CD14-positive monocyte (primary cell): ENCODE data around the gene KIF17. TPM values are rescaled to one million over a fixed set of nuclear protein-coding genes. Genes with fewer than 3 reads are reported as not detected.
A peak's percentile ranks its signal among the peaks of the same experiment; 100 is the strongest.

ENCODE experiments used
- DNase-seq, 3 donors: peaks; one replicate each; pipeline ENCODE4 v3.0.0-alpha.2; 2011 to 2022
- H2AFZ ChIP-seq: 2 replicates; pipeline ENCODE4 v1.6.0; 2012; ENCODE audit warnings: mild to moderate bottlenecking, low read depth, low read length, inconsistent platforms; ENCODE audit not compliant: insufficient read depth, poor library complexity, severe bottlenecking
- H3K27ac ChIP-seq, 2 donors: 1 replicate in 1 of 2; 2 replicates in 1 of 2; pipeline ENCODE4 v1.5.1; 2012 to 2013; ENCODE audit warnings: low read length in 2 of 2, control low read depth in 1 of 2, inconsistent platforms in 1 of 2, low read depth in 1 of 2, mild to moderate bottlenecking in 1 of 2
- H3K27me3 ChIP-seq, 2 donors: one replicate each; pipeline versions ENCODE4 v1.6.0 to v1.6.1; 2011 to 2013; ENCODE audit warnings: low read length in 2 of 2; ENCODE audit not compliant: control insufficient read depth in 2 of 2, insufficient read depth in 2 of 2
- H3K36me3 ChIP-seq, 2 donors: replicated peaks in 1 of 2; 1 replicate in 1 of 2; 2 replicates in 1 of 2; pipeline versions ENCODE4 v1.5.1 to v1.6.1; 2012 to 2013; ENCODE audit warnings: low read length in 2 of 2, control low read depth in 1 of 2, inconsistent platforms in 1 of 2, mild to moderate bottlenecking in 1 of 2; ENCODE audit not compliant: insufficient read depth in 2 of 2, control insufficient read depth in 1 of 2
- H3K4me1 ChIP-seq, 2 donors: 1 replicate in 1 of 2; 2 replicates in 1 of 2; pipeline versions ENCODE4 v1.5.1 to v1.6.1; 2012 to 2013; ENCODE audit warnings: low read length in 2 of 2, control low read depth in 1 of 2, inconsistent platforms in 1 of 2, mild to moderate bottlenecking in 1 of 2, moderate library complexity in 1 of 2; ENCODE audit not compliant: insufficient read depth in 2 of 2, control insufficient read depth in 1 of 2
- H3K4me2 ChIP-seq: replicated peaks from 2 replicates; pipeline ENCODE3; 2012; ENCODE audit warnings: low read length, moderate library complexity, mild to moderate bottlenecking; ENCODE audit not compliant: poor library complexity, severe bottlenecking; ENCODE audit errors: extremely low read depth
- H3K4me3 ChIP-seq, 3 experiments: fragments of 200-600 bp in 1 of 3; sonication (generic) in 1 of 3; replicated peaks in 1 of 3; 1 replicate in 2 of 3; 2 replicates in 1 of 3; pipeline ENCODE4 v1.5.1; 2011 to 2013; ENCODE audit warnings: low read length in 3 of 3, mild to moderate bottlenecking in 3 of 3, control low read depth in 2 of 3, low read depth in 2 of 3, inconsistent platforms in 1 of 3, moderate library complexity in 1 of 3
- H3K79me2 ChIP-seq: 2 replicates; pipeline ENCODE4 v1.6.0; 2012; ENCODE audit warnings: mild to moderate bottlenecking, control low read depth, inconsistent platforms, low read length, moderate library complexity; ENCODE audit not compliant: insufficient read depth
- H3K9ac ChIP-seq: 2 replicates; pipeline ENCODE4 v1.6.0; 2017; ENCODE audit warnings: low read length, mild to moderate bottlenecking; ENCODE audit not compliant: insufficient read depth, poor library complexity, severe bottlenecking
- H3K9me3 ChIP-seq, 2 donors: replicated peaks in 1 of 2; 1 replicate in 1 of 2; 2 replicates in 1 of 2; pipeline versions ENCODE4 v1.5.1 to v1.6.1; 2012 to 2013; ENCODE audit warnings: low read length in 2 of 2, control low read depth in 1 of 2; ENCODE audit not compliant: control insufficient read depth in 1 of 2, insufficient read depth in 1 of 2
- H4K20me1 ChIP-seq: 2 replicates; pipeline ENCODE4 v1.6.0; 2012; ENCODE audit warnings: mild to moderate bottlenecking, low read length, control low read depth, moderate library complexity; ENCODE audit not compliant: insufficient read depth
- H3K27ac Mint-ChIP-seq, 7 donors: one replicate each; pipeline ENCODE4 v1.8.0; 2020; ENCODE audit warnings: mild to moderate bottlenecking in 7 of 7, mixed read lengths in 7 of 7, moderate library complexity in 6 of 7, inconsistent platforms in 2 of 7
- H3K27me3 Mint-ChIP-seq, 3 donors: one replicate each; pipeline ENCODE4 v1.8.0; 2021 to 2022; ENCODE audit warnings: low read depth in 3 of 3, mild to moderate bottlenecking in 3 of 3, mixed read lengths in 3 of 3, moderate library complexity in 3 of 3, inconsistent platforms in 1 of 3
- H3K36me3 Mint-ChIP-seq, 2 donors: one replicate each; pipeline ENCODE4 v1.8.0; 2020; ENCODE audit warnings: mixed read lengths in 2 of 2, inconsistent platforms in 1 of 2, mild to moderate bottlenecking in 1 of 2
- H3K4me1 Mint-ChIP-seq: one replicate; pipeline ENCODE4 v1.8.0; 2020; ENCODE audit warnings: mild to moderate bottlenecking, mixed read lengths
- H3K4me3 Mint-ChIP-seq, 2 donors: one replicate each; pipeline ENCODE4 v1.8.0; 2020; ENCODE audit warnings: mild to moderate bottlenecking in 2 of 2, mixed read lengths in 2 of 2, moderate library complexity in 1 of 2
- H3K9me3 Mint-ChIP-seq, 7 donors: one replicate each; pipeline ENCODE4 v1.8.0; 2020 to 2022; ENCODE audit warnings: mixed read lengths in 7 of 7, mild to moderate bottlenecking in 6 of 7, moderate library complexity in 6 of 7, inconsistent platforms in 2 of 7
- CTCF ChIP-seq: fragments of 200-600 bp; IDR thresholded peaks from one replicate; pipeline ENCODE4 v1.8.0; 2022; ENCODE audit warnings: antibody characterized with exemption, mild to moderate bottlenecking
- WGBS: methylation state at CpG from one replicate; pipeline ENCODE4 v1.1.5; 2013; ENCODE audit warnings: missing lambda C conversion rate; ENCODE audit not compliant: insufficient coverage; 5-methylcytosine and 5-hydroxymethylcytosine counted together
- intact Hi-C, 2 donors: fragments of 100-400 bp; cut with micrococcal nuclease; formaldehyde crosslinking; loops; one replicate each; pipeline versions ENCODE4 v1.15.0 to v1.15.1; 2023
- polyA plus RNA-seq, 3 donors: library from polyadenylated mRNA; depleted of rRNA in 1 of 3; unstranded in 2 of 3; stranded (reverse) in 1 of 3; fragments of 300-500 nt in 2 of 3; fragments of >200 nt in 1 of 3; fragmentation: Illumina TruSeq in 2 of 3; gene quantifications; 1 replicate in 2 of 3; 2 replicates in 1 of 3; pipeline ENCODE4 v1.2.3, GENCODE V29; 2012 to 2021

KIF17 gene
- polyA plus RNA-seq, 3 donors: 0.16 TPM; not detected in 2

- no peak for TF ChIP-seq CTCF
- H3K36me3 Mint-ChIP-seq: peaks cover 60 to 89% of the 10 kb centered on the region in 2 donors
- no CpG with 5 or more reads among the region's 3 CpGs for WGBS
- H3K36me3 ChIP-seq: peaks cover 76 to 81% of the 10 kb centered on the region in 2 donors
- no peak overlapping the region for H3K27ac ChIP-seq
- H3K79me2 ChIP-seq: peaks cover 5% of the 10 kb centered on the region
- no peak overlapping the region for H3K9ac ChIP-seq
- intact Hi-C loops: no loop called here
- no peaks in the 10 kb centered on the region for H3K4me1 Mint-ChIP-seq
- no peaks in the 10 kb centered on the region for H3K27me3 Mint-ChIP-seq
- DNase-seq: no peak
- no peaks in the 10 kb centered on the region for H4K20me1 ChIP-seq
- no peak overlapping the region for H3K4me3 Mint-ChIP-seq
- H3K27ac Mint-ChIP-seq: peak overlapping the region in 1 of 7 donors; percentile 35
- no peak overlapping the region for H3K4me3 ChIP-seq
- H3K27me3 ChIP-seq: no peaks in the 10 kb centered on the region
- no peak overlapping the region for H2AFZ ChIP-seq
- H3K4me1 ChIP-seq: no peaks in the 10 kb centered on the region
- no peaks in the 10 kb centered on the region for H3K9me3 Mint-ChIP-seq
- no peaks in the 10 kb centered on the region for H3K9me3 ChIP-seq
- H3K4me2 ChIP-seq: no peak overlapping the region
Measured at GRCh38 chr1:20753589-20753988, 35.8 kb upstream of the KIF17 start.

GRCh38 chr1:20751462-20751990, 33.7 kb upstream of the KIF17 start:
- Mint-ChIP-seq H3K4me1 (no peaks in the 10 kb centered on the region), H3K27me3 (no peaks in the 10 kb centered on the region), H3K36me3 (peaks cover 66 to 84% of the 10 kb centered on the region in 2 donors), H3K9me3 (no peaks in the 10 kb centered on the region), H3K4me3 (no peak overlapping the region), H3K27ac (no peak overlapping the region)
- no peak overlapping the region for H3K27ac ChIP-seq
- H3K36me3 ChIP-seq: peaks cover 79 to 83% of the 10 kb centered on the region in 2 donors
- WGBS: 100% methylated on average over 1 of the region's 3 CpGs
- H3K4me3 ChIP-seq: no peak overlapping the region
- no peak for TF ChIP-seq CTCF
- H3K9me3 ChIP-seq: no peaks in the 10 kb centered on the region
- no peaks in the 10 kb centered on the region for H4K20me1 ChIP-seq
- intact Hi-C loops: no loop called here
- no peak overlapping the region for H3K4me2 ChIP-seq
- no peaks in the 10 kb centered on the region for H3K4me1 ChIP-seq
- no peak overlapping the region for H3K9ac ChIP-seq
- no peaks in the 10 kb centered on the region for H3K27me3 ChIP-seq
- no peak overlapping the region for H2AFZ ChIP-seq
- no peak for DNase-seq
- H3K79me2 ChIP-seq: peaks cover 5% of the 10 kb centered on the region
